HepG2 (cell line): Measurements from ENCODE around the gene ATF1. TPM values are rescaled to one million over a fixed set of nuclear protein-coding genes. Genes with fewer than 3 reads are reported as not detected.

Experiments
- CBX1 ChIP-seq: IDR thresholded peaks from one replicate; pipeline ENCODE4 v1.6.1; 2016; ENCODE audit warnings: antibody characterized with exemption, low read depth
- CSRNP1 ChIP-seq: sonication (generic); formaldehyde crosslinking; IDR thresholded peaks from 2 replicates; pipeline ENCODE4 v1.8.1; 2023; ENCODE audit warnings: mild to moderate bottlenecking, missing genetic modification reagents
- FOXA1 ChIP-seq, 2 experiments: fragments of 450-650 bp in 1 of 2; sonication (generic) in 1 of 2; formaldehyde crosslinking in 1 of 2; IDR thresholded peaks; 2 replicates each; pipeline versions ENCODE4 v1.4.0 to v1.6.1; 2016 to 2020; ENCODE audit warnings: missing genetic modification reagents in 1 of 2
- FOXO4 ChIP-seq: sonication (generic); formaldehyde crosslinking; conservative IDR thresholded peaks from 2 replicates; pipeline ENCODE4 v1.8.1; 2023; ENCODE audit warnings: missing genetic modification reagents
- GATAD2A ChIP-seq: IDR thresholded peaks from 2 replicates; pipeline ENCODE4 v1.6.1; 2016
- HNRNPL ChIP-seq: fragments of 200-400 bp; formaldehyde crosslinking; IDR thresholded peaks from 2 replicates; pipeline ENCODE4 v1.6.1; 2017; ENCODE audit warnings: mild to moderate bottlenecking, low read depth, low read length
- KLF16 ChIP-seq, 2 experiments: sonication (generic) in 1 of 2; formaldehyde crosslinking in 1 of 2; IDR thresholded peaks; 2 replicates each; pipeline versions ENCODE4 v1.6.1 to v1.8.0; 2016 to 2023; ENCODE audit warnings: missing genetic modification reagents in 2 of 2, missing compliant biosample characterization in 1 of 2
- MLLT10 ChIP-seq: sonication (generic); formaldehyde crosslinking; IDR thresholded peaks from 2 replicates; pipeline ENCODE4 v1.4.0; 2020; ENCODE audit warnings: missing genetic modification reagents
- MXD3 ChIP-seq: IDR thresholded peaks from 2 replicates; pipeline ENCODE4 v1.6.1; 2016; ENCODE audit warnings: mild to moderate bottlenecking, missing biosample characterization, missing genetic modification reagents
- PCBP1 ChIP-seq: fragments of 200-400 bp; formaldehyde crosslinking; IDR thresholded peaks from 2 replicates; pipeline ENCODE4 v1.6.1; 2017; ENCODE audit warnings: mild to moderate bottlenecking, low read depth, low read length, borderline replicate concordance
- PHB2 ChIP-seq: fragments of 450-650 bp; IDR thresholded peaks from 2 replicates; pipeline ENCODE4 v1.6.1; 2018; ENCODE audit not compliant: partially characterized antibody
- RBM39 ChIP-seq: fragments of 200-400 bp; formaldehyde crosslinking; IDR thresholded peaks from one replicate; pipeline ENCODE4 v1.6.1; 2018; ENCODE audit warnings: antibody characterized with exemption, mild to moderate bottlenecking, low read depth, low read length; ENCODE audit not compliant: poor library complexity, severe bottlenecking
- SMYD3 ChIP-seq: sonication (generic); formaldehyde crosslinking; IDR thresholded peaks from 2 replicates; pipeline ENCODE4 v1.8.1; 2023; ENCODE audit warnings: mild to moderate bottlenecking, missing genetic modification reagents
- SRSF1 ChIP-seq: fragments of 200-400 bp; formaldehyde crosslinking; optimal IDR thresholded peaks from 2 replicates; pipeline ENCODE3; 2017; ENCODE audit warnings: mild to moderate bottlenecking, low read depth, low read length, moderate library complexity
- ZBTB25 ChIP-seq: IDR thresholded peaks from 2 replicates; pipeline ENCODE4 v1.6.1; 2018; ENCODE audit warnings: missing genetic modification reagents
- ZBTB43 ChIP-seq: sonication (generic); formaldehyde crosslinking; conservative IDR thresholded peaks from 2 replicates; pipeline ENCODE4 v1.4.0; 2020; ENCODE audit warnings: missing genetic modification reagents
- ZFP36L1 ChIP-seq: sonication (generic); formaldehyde crosslinking; IDR thresholded peaks from 2 replicates; pipeline ENCODE4 v1.8.0; 2022; ENCODE audit warnings: mild to moderate bottlenecking, missing genetic modification reagents, moderate library complexity
- ZFP37 ChIP-seq: sonication (generic); formaldehyde crosslinking; IDR thresholded peaks from 2 replicates; pipeline ENCODE4 v1.4.0; 2020; ENCODE audit warnings: missing genetic modification reagents, borderline replicate concordance
- ZNF10 ChIP-seq: sonication (generic); formaldehyde crosslinking; IDR thresholded peaks from 2 replicates; pipeline ENCODE4 v1.4.0; 2020; ENCODE audit warnings: mild to moderate bottlenecking, low read depth, missing genetic modification reagents, borderline replicate concordance
- ZNF33B ChIP-seq: sonication (generic); formaldehyde crosslinking; IDR thresholded peaks from 2 replicates; pipeline ENCODE4 v1.5.1; 2020; ENCODE audit warnings: mild to moderate bottlenecking, missing genetic modification reagents
- ZNF589 ChIP-seq: sonication (generic); formaldehyde crosslinking; conservative IDR thresholded peaks from 2 replicates; pipeline ENCODE4 v1.8.0; 2022; ENCODE audit warnings: mild to moderate bottlenecking, moderate library complexity, missing genetic modification reagents
- ZNF615 ChIP-seq: sonication (generic); formaldehyde crosslinking; IDR thresholded peaks from 2 replicates; pipeline ENCODE4 v1.5.0; 2020; ENCODE audit warnings: mild to moderate bottlenecking, missing genetic modification reagents, borderline replicate concordance
- ZNF746 ChIP-seq: sonication (generic); formaldehyde crosslinking; IDR thresholded peaks from 2 replicates; pipeline ENCODE4 v1.8.0; 2022; ENCODE audit warnings: mild to moderate bottlenecking, missing genetic modification reagents
- ZSCAN21 ChIP-seq: sonication (generic); formaldehyde crosslinking; IDR thresholded peaks from 2 replicates; pipeline ENCODE4 v1.8.0; 2022; ENCODE audit warnings: mild to moderate bottlenecking, missing genetic modification reagents, moderate library complexity, borderline replicate concordance
- polyA plus RNA-seq, 8 experiments: library from polyadenylated mRNA; depleted of rRNA in 3 of 8; stranded (reverse) in 7 of 8; unstranded in 1 of 8; fragments of >200 nt; fragmentation: Illumina TruSeq in 4 of 8; extraction: Trizol in 4 of 8; gene quantifications; 2 replicates each; pipeline versions ENCODE4 v1.2.1 to v1.2.3, GENCODE V29; 2011 to 2016; ENCODE audit warnings: low read depth in 4 of 8, missing spikeins in 1 of 8, mixed read lengths in 1 of 8; ENCODE audit not compliant: insufficient read depth in 1 of 8
- total RNA-seq, 5 experiments: library from RNA; depleted of rRNA; stranded (reverse); fragments of >200 nt; fragmentation: Illumina TruSeq; extraction: Trizol; gene quantifications; 2 replicates each; pipeline ENCODE4 v1.2.3, GENCODE V29; 2016; ENCODE audit warnings: low read depth in 1 of 5

The ATF1 gene
- total and polyA plus RNA-seq, 2 of the 13 experiments (the other 11 are each of a cell fraction or from before 2014, with no cell fraction given) = 29.3 to 52.0 TPM

GRCh38 chr12:50764286-50765094 is 589 bp downstream of the ATF1 start (continued):
- no peak for TF ChIP-seq FOXO4 (CRISPR knock-in tag)
- TF ChIP-seq GATAD2A = no peak
- 0 out of 2 replicates have a peak, but pooled peaks have one; percentile 26 for TF ChIP-seq PCBP1
- no peak for TF ChIP-seq KLF16 (CRISPR knock-in tag; IDR thresholded peaks at IDR 0.05)
- no peak for TF ChIP-seq FOXA1 (IDR thresholded peaks at IDR 0.05)
- no peak for TF ChIP-seq FOXA1 (CRISPR knock-in tag; IDR thresholded peaks at IDR 0.05)
- TF ChIP-seq ZNF589 (CRISPR knock-in tag) = no peak
- no peak for TF ChIP-seq CBX1
- TF ChIP-seq ZFP37 = no peak
- 0 out of 2 replicates have a peak, but pooled peaks have one; percentile 69 for TF ChIP-seq HNRNPL
- no peak for TF ChIP-seq MXD3 (CRISPR knock-in tag)
- no peak for TF ChIP-seq SMYD3
- TF ChIP-seq CSRNP1 (CRISPR knock-in tag) = no peak
- TF ChIP-seq ZSCAN21 (CRISPR knock-in tag) = no peak
- TF ChIP-seq ZBTB43 = no peak
- no peak for TF ChIP-seq ZNF33B (CRISPR knock-in tag)
- no peak for TF ChIP-seq ZBTB25 (CRISPR knock-in tag)
- TF ChIP-seq PHB2 = no peak
- TF ChIP-seq ZFP36L1 (CRISPR knock-in tag) = 0 out of 2 replicates have a peak, but pooled peaks have one; percentile 12
- peak; percentile 71; the same call in 1 of the 2 replicates for TF ChIP-seq ZNF746 (CRISPR knock-in tag)
- TF ChIP-seq SRSF1 = no peak
- no peak for TF ChIP-seq ZNF615 (CRISPR knock-in tag)
- TF ChIP-seq ZNF10 (CRISPR knock-in tag) = no peak
- TF ChIP-seq MLLT10 = no peak
- peak; percentile 7 for TF ChIP-seq RBM39
